Ovary (tissue), 3 donors: ENCODE data around the gene CERK.

Experiments
- EP300 ChIP-seq: sonication (generic); formaldehyde crosslinking; IDR thresholded peaks from one replicate; pipeline ENCODE4 v1.6.1; 2017; ENCODE audit warnings: antibody characterized with exemption
- POLR2A ChIP-seq: fragments of 450-650 bp; IDR thresholded peaks from one replicate; pipeline ENCODE4 v1.6.1; 2017; ENCODE audit warnings: antibody characterized with exemption, mild to moderate bottlenecking, moderate library complexity
- TF ChIP-seq, protein P1 (sequence below), 3 donors: fragments of 450-650 bp in 2 of 3; fragments of 200-600 bp in 1 of 3; IDR thresholded peaks; one replicate each; pipeline versions ENCODE4 v1.5.1 to v1.8.0; 2016 to 2022; ENCODE audit warnings: antibody characterized with exemption in 3 of 3, mild to moderate bottlenecking in 1 of 3
- donor health status: DM: no; HTN: no; CAD: no.

DNA sequence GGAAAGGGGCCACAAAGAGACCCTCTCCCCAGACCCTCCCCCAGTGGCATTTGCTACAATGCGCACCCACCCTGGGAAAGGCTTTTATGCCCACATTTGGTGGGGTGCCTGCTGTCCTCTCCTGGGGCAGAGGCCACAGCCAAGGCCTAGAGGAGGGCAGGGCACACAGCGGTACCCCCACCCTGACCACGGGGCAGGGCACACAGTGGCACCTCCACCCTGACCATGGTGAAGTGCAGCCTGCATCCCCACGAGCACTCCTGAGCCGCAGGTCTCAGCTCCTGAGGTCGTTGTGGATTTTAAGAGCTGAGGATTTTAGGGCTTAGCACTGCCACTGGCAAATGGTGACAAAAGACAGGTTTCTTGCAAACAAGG is 34.1 kb downstream of the CERK start:
- TF ChIP-seq, protein P1, sequence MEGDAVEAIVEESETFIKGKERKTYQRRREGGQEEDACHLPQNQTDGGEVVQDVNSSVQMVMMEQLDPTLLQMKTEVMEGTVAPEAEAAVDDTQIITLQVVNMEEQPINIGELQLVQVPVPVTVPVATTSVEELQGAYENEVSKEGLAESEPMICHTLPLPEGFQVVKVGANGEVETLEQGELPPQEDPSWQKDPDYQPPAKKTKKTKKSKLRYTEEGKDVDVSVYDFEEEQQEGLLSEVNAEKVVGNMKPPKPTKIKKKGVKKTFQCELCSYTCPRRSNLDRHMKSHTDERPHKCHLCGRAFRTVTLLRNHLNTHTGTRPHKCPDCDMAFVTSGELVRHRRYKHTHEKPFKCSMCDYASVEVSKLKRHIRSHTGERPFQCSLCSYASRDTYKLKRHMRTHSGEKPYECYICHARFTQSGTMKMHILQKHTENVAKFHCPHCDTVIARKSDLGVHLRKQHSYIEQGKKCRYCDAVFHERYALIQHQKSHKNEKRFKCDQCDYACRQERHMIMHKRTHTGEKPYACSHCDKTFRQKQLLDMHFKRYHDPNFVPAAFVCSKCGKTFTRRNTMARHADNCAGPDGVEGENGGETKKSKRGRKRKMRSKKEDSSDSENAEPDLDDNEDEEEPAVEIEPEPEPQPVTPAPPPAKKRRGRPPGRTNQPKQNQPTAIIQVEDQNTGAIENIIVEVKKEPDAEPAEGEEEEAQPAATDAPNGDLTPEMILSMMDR (IDR thresholded peaks at IDR 0.05) = no peak
- TF ChIP-seq POLR2A = no peak
- TF ChIP-seq EP300 = no peak
